Effector CD4-positive, alpha-beta T cell (primary cell): ENCODE measurements around the gene EPHA4.

ENCODE experiments used
- DNase-seq: peaks from one replicate; pipeline ENCODE4 v3.0.0-alpha.2; 2020

The EPHA4 gene

DNA sequence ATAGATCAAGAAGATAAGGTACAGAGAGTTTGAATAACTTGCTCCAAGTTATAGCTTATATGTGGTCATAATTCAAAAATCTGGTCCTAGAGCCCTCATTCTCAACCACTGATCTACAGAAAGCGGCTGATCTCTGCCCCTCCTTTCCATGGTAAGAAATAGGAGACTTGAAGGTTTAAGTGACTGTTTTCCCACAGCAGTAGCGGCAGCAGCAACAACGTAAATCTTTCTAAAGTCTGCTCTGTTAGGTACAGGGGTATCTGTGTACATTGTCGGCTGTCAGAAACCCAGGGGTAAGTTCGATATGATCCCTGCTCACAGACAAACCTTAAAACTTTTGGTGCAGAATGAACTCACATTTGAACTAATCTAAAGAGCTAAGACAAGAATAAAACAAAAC, 105.4 kb downstream of the EPHA4 start:
- no peak for DNase-seq

DNA sequence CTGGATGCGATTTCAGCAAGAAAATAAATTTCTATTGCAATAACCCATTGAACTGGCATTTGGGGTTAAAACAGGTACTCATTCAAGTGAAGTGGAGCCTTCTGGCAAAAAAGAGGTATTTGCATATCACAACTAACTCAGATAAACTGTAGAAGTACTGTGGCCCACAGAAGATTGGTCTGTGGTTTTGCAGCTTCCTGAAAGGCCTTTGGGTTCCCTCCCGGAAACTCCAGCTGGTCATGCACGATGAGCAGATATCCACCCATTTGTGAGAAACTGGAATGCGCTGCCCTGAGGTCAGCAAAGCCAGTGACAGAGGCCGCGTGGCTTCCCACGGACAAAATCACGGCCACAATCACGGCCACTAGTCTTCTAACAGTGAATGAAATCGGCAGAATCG, 106.3 kb downstream of the EPHA4 start:
- no peak for DNase-seq

DNA sequence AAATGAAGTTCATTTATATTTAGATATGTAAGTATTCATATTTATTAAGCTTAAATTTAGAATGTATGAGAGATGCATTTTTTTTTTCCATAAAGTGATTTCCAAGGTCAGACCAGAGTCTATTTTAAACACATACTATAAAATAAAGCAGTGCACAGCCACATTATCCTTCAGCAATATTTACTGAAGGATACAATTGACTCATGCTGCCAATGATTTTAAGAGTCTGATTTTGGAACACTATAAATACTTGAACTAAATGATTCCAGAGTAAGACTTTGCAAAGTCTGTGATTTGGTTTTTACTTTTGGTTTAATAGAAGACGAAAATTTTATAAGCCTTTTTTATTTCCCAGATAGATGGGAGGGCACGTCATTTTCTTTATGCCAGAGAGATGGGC, 107.1 kb downstream of the EPHA4 start:
- no peak for DNase-seq

DNA sequence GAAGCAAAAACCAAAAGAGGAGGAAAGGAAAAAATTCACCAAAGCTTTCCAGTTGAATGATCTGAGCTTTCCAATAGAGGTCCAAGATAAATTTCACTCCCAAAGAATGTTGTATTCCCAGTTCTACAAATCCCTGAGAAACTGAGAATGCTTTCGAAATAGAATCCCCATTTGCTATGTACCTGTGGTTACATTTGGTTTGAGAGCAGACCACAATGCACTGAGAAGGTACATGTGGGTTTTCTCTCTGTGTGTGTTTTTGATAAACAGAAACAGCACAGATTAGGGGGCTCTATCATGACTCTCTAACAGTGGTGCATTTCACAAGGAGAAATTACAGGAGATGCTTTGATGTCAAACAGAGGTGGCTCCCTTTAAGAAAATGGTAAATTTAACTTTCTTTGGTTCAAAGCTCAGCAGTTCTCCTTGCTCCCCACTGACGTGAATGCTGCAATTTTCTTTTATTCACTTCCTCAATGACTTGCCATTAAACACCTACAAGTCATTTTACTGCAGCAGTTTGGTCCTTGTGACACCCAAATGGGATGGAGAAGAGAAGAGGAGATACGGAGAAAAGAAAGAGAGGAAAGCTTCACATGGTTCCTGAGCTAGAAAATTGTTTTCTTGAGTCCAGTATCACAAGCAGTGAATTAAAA, 108.7 kb downstream of the EPHA4 start:
- no peak for DNase-seq

DNA sequence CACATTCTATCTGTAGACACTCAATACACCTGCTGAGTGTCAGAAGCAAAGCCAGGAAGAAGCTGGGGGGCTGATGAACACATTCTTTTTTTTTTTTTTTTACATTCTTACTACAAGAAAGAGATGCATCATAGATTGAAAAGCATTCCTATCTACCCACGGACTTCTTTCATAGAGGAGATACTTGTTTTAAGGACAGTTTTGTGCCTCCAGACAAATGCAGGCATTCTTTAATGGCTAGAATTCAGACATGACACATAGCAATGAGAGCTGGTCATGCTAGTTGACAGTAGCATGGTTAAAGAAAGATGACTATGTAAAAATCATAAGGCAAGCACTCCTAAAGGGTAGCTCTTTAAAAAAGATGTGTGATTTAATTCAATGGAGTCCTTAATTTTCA, 110.2 kb downstream of the EPHA4 start:
- DNase-seq, result no peak

DNA sequence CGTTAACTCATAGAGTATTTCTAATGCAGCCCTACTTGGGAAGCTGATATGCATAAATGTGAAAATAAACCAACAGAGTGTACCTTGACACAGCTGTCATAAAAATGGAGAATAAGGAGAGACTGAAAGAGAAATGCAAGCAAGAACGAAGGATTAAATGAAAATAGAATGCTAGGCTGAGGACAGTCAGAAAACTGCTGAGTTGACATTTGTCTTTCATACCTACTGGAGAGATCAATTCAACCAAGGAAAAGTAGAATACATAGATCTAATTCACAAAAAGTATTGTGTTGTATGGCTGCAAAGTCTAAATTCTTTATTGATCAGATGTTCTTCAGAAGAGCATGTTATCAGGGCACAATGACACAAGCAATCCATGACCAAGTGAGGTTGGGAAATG, 112.0 kb downstream of the EPHA4 start:
- no peak for DNase-seq

DNA sequence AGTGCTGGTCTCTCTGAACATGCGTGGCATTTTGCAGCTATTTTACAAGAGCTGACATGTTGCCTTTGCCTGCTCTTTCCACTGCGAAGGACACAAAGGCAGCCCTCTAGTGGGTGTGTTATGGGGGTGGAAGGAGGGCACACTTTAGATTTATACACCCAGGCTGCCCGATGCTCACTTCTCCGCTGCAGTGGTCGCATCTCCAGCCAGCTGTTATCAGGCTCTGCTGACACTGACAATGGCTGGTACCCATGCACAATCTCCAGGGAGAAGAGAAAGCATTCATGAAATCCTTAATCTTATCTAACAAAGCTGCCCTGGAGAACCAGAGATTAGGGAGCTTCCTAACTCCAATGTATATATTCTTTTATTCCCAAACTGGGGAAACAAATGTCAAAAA, 113.5 kb downstream of the EPHA4 start:
- no peak for DNase-seq

DNA sequence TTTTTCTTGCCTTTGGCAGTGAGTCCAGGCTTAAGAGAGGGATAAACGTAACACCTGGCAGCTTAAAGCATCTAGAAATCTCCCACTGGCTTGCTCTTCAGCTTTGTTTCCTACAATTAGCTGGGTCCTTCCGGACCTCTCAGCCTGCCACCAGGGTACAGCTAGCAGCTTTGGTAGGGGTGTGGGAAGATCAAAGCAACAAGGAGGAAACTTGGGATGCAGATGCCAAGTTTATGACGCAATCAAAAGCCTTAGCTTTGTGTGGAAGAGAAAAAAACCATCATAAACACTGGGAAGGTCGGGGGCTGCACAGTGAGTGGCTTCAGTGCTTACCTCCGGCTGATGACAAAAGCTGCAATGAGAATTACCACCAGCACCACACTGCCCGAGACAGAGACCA, 116.9 kb downstream of the EPHA4 start:
- DNase-seq, result no peak

DNA sequence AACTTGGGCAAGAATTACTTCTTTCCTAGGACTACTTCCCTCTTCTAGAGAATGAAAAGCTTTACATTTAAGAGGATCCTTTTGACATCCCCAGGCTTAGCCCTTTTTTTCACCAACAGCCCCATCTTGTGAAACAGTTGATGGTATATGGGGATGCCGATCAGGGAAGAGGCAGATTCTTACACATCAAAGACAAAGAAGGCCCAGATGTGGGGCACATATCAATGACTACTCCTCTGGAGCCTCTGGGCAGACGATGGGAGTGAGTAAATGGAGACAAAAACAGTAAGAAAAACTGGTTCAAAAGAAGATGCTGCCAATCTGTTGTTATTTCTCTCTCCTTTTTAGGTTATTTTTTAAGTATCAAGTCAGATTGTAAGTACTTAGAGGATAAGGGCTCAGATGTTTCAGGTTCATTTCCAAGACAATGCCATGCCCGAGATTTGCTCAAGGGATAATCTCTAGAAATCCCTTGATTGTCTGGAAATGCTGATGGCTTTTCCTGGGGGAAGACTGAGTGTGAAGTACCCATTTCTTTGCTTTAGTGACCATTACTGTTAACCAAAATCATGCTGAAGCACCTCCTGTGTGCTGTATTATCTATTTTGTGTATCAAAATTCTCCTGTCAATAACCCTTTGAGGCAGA, 117.5 kb downstream of the EPHA4 start:
- DNase-seq, result no peak

DNA sequence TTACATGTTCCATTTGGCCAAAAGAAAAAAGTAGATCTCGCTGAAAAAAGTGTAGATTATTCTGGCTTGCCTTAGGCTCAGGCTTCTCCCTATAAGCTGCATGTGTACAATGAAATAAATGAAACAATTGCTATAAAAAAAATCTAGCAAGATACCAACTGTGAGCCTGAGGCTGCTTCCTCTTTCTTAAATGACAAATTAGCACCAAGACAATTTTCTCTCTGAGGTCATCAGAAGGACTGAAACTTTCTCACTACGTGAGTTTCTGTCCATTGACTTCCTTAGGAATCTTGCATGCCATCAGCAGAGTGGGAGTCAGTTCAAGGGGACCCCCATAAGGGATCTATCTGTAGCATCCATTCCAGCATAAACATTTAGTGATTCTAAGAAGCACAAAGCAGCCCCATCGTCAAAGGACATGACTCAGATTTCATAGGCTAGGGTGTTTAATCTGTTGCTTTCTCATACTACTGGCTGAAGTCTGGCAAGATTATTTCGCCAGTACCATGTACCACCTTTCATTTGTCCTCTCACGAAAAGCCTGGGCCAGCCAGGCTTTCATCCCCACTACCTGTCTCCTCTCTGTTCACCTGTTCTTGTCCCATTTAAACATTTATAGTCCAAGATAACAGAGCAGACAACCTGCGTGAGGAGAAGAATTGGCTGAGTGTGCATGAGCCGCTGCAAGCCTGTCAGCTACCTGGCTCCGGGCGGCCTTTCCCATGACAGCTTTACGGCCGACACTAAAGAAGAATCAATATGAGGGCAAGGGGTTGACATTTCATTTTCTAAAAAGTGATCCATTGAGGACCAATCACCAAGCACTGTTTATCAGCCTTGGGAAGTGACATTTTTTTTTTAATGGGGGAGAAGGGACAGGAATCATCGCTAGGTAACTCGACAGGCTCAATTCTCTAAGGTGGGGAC, 120.0 kb downstream of the EPHA4 start:
- no peak for DNase-seq

DNA sequence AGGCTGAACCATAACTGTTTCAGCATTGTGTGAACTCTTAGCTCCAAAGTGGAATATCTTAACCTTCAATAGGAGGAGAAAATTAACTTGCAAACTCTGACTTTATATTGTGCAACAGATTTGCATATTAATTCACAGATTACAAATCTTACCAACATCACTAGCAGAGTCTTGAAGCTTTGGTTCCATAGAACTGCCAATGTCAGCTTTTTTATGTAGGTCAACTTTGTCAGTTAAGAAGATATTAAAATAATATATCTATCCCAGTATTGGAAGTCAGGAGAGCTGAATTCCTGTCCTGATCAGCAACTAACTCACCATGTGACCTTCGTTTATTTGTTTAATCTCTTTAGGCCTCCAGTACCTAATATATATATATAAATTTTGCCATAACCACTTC, 121.8 kb downstream of the EPHA4 start:
- no peak for DNase-seq

DNA sequence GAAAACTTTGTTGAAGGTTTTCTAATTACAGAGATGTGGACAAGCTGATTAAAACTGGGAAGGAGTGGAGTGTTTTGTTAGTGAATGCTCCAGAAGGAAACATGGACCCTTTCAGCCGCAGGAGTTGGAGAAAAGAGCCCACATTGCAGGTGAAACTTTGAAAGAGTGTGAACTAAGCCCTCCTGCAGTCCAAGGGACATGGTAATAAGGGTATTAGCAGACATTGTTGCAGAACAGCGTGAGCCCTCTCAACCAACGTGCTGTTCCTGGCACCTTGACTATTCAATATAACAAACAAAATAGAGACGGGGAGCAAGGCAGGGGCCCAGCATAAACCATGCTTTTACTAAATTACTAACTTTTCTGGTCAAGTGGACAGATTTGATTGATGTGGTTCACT, 122.7 kb downstream of the EPHA4 start:
- DNase-seq, result no peak

DNA sequence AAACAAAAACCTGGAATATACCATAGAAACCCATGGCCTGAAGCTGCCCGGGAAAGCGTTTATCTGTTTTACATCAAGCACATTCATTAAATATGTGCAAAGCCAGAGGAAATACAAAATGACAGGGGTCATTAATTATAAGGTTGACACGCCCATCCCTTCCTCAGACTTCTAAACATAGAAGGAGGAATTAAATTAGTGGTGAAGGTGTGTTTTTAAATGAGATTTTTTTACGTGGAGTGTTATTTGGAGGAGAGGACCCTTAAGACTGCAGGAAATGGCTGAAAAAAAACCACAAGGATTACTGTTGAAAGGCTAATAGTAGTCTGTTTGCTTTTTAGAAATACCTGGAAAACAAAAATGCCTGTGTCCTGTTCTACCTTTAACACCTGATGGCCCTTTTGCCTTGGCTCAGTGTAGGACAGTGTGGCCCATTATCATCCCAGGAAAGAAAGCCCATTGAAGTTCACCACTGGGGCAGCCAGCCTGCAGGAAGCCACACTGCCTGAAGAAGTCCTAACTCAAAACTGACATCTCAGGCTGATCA, 123.2 kb downstream of the EPHA4 start:
- no peak for DNase-seq

DNA sequence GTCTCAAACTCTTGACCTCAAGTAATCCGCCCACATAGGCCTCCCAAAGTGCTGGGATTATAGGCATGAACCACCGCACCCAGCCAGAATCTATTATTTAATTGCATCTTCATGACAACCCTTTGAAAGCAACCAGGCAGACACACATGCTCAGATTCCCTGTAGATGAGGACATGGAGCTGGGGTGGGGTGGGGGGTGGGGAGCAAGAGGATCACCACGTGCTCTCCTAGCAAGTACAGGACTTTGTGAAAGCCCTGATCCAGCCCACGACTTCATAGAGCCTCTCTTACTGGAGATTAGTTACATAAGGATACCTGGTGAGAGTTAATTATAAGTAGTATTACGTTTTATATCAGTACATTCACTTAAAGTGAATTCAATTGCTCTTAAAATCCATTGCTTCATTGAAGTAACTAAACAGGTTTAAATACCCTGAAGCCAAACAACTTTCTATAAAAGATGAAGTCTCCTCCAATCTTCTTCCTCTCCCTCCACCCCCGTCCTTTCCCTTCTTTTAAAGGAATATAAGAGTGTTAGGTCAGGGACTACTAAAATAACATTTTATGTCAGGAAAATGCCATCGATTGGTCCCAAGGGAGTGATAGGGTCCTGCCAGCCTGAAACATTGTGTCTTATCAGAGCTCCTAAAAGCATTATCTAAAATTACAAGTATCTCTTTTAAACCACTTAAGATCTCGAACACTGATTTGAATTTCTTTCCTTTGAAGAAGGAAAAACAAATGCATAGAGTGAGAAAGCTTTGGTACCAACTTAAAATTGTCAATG, 123.9 kb downstream of the EPHA4 start:
- DNase-seq, result no peak

DNA sequence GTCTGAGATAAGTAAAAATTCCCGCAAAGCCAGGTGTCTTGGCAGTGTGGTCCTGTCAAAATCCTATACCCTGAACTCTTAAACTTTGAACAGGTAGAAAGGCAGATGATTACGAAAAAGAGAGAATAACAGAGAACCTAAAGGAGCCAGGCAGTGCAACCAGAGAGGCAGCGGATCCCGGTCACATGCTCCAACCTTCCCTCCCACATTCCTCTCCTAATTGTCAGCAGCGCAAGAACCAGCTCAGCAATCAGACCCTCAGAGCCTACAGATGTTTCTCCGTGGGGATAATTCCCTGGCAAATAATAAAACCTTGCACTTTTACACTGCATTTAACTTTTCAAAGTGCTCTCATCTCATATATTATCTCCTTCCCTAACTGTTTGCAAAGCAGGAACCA, 124.8 kb downstream of the EPHA4 start:
- DNase-seq, result no peak

DNA sequence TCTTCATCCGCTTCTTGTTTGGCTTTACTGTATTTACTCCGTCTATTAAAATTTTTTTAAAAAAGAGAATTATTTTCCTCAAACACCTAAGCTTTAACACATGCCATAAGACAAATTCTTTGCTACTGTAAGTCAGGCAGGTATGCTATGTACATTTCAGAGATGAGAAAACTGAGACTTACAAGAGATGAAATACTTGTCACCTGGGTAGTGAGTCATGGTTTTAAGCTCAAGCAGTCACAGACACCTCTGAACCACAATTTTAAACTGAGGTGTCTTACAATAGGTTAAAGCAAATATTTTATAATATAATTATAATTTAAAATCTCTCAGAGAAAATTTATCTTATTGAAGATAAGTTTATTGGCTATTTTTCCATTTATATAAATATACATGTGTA, 126.0 kb downstream of the EPHA4 start:
- no peak for DNase-seq

DNA sequence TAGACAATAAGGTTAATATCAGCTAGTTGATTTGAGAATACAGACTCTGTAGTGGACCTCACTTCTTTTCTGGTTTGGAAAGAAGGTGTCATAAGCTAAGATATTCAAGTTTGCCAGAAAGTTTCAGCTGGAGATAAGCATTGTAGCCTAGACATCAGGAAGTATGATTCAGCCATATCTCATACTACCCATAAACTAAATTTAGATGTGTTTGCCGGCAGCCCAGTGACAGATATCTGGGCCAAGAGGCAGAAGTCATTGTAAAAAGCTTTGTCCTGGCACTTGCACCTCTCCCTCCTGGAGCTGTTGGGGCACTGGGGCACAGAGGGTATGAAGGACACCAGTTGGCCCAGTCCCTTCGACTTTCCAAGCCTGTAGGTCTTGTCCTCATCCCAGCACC, 128.0 kb downstream of the EPHA4 start:
- no peak for DNase-seq

DNA sequence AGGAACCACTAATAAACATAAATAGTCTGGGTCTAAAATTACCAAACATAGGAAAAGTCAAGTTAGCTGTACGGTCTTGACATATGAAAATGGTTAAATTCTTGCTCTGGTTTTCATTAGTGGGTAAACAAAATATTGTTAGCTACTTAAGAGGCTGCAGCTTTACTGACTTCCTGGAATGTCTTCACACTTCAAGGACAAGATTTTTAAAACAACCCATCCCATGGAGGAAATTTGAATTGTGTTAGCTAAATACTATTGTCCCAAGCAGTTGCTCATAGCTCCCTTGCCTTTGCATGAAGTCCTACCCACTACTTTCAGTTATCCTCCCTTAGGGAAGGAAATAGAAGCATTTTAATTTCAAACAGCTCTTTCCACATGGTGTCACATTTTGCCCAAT, 128.5 kb downstream of the EPHA4 start:
- DNase-seq, result no peak

DNA sequence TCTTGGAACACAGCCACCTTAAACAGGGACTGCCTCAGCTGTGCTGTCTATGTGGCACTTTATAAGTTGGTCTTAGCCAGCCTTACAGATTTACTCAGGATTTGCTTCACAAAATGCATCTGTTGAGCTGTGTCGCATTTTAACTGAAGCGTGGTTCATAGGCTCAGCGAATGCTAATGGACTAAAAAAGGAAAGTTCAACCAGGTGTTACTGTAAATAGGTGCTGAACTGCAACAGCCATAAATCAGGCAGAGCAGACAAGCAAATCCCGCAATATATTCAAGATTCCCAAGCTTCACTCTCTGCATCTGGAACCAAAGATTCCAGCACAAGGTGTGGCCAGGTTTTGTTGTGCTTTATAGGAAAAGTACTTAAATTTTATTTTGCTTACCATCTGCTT, 130.0 kb downstream of the EPHA4 start:
- DNase-seq, result no peak

DNA sequence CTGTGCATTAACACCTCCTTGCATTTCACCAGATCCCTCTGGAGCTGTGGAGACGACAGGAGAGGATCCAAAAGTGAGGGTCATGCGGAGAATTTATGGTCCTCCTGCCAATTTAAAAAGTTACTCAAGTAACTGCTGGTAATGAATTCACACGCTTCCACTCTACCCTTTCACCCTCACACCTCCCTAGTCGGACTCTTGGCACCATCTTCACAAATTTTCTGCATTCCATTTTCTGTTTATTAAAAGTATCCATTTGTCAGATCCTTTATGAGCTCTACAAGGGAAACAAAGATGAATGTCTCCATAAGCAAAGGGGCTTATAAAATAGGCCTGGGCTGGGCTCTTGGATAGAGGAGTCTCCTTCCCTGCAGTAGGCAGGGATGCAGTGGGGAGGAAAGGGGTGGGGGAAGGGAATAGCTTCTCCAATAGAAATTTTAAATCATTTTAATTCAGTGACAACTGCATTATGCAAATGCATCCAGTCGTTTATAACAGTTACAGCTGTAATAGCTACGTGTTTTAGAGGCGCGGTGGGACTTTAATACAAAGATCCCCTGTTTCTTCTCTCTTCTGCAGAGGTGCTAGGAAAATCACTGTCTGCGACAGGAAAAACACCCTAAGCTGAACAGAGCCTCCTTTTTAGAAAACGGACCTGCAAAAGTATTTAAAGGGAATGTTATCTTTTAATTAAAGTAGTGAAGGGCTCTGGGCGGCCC, 132.2 kb downstream of the EPHA4 start:
- DNase-seq, result no peak

DNA sequence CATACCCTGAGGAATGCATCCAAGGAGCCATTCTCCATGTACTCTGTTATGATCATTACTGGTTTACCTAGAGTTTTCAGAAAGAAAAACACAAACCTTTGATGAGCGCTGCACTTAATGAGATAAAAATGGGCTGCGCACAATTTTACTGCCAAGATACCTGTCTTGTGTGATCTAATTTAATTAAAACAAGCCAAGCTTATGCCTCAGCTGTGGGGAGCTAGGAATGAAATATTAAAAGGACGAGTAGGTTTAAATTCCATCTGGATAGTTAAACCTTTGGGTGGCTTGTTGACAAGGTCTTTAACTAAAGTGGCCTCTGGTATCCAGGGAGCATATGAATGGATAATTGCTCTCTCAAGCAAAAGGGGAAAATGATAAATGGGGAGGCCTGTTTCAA, 135.0 kb downstream of the EPHA4 start:
- no peak for DNase-seq

DNA sequence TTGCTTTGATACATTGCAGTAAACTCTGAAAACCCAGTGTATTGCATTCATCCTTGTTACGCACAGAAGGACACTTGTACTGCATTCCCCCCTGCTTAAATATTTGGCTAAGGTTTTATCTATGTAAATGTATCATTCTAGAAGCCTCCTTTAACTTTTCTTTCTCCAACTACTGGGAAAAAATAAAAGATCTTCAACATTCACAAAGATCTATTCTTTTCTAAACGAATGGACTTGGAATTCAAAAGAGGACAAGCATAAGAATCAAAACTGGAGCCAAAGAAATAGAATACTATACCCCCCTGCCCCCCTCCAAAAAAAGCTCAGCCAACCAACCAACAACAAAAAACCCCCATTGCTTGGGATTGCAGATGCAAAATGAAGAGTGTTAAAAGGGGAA, 136.9 kb downstream of the EPHA4 start:
- no peak for DNase-seq
